Cardiac muscle cell (in vitro differentiated cells and primary cell): Measurements from ENCODE around the gene CDH4. TPM values are rescaled to one million over a fixed set of nuclear protein-coding genes. Genes with fewer than 3 reads are reported as not detected.

Experiments used
- DNase-seq, 2 donors: peaks; one replicate each; pipeline versions ENCODE4 v3.0.0 to v3.0.0-alpha.2; 2010 to 2017; ENCODE audit warnings: low read depth in 1 of 2, low spot score in 1 of 2
- H3K27ac ChIP-seq: fragments of 200-600 bp; sonication (generic); 2 replicates; pipeline ENCODE4 v1.5.1; 2016
- H3K27me3 ChIP-seq: fragments of 200-600 bp; sonication (generic); 2 replicates; pipeline ENCODE4 v1.6.0; 2016; ENCODE audit warnings: control low read depth
- H3K36me3 ChIP-seq: fragments of 200-600 bp; sonication (generic); 2 replicates; pipeline ENCODE4 v1.5.1; 2016; ENCODE audit warnings: control low read depth
- H3K4me1 ChIP-seq: fragments of 200-600 bp; sonication (generic); 2 replicates; pipeline ENCODE4 v1.8.1; 2017; ENCODE audit warnings: low read depth, mild to moderate bottlenecking, mixed run types
- H3K4me3 ChIP-seq: fragments of 200-600 bp; sonication (generic); 2 replicates; pipeline ENCODE4 v1.5.1; 2016; ENCODE audit warnings: mild to moderate bottlenecking
- H3K9me3 ChIP-seq: fragments of 200-600 bp; sonication (generic); 2 replicates; pipeline ENCODE4 v1.5.1; 2017; ENCODE audit warnings: low read depth, mild to moderate bottlenecking, control low read depth
- polyA plus RNA-seq: library from polyadenylated mRNA; unstranded; fragments of >200 nt; fragmentation: Nextera tagmentation; extraction: Ambion mirVana; gene quantifications from 2 replicates; pipeline ENCODE4 v1.2.1, GENCODE V29; 2016
- total RNA-seq: library from RNA; depleted of rRNA; stranded (reverse); fragments of >200 nt; gene quantifications from 2 replicates; pipeline ENCODE4 v1.2.3, GENCODE V29; 2016
- TF ChIP-seq, protein P1 (sequence below): IDR thresholded peaks from 2 replicates; pipeline ENCODE4 v1.5.1; 2012; ENCODE audit warnings: low read depth, mild to moderate bottlenecking, low read length

CDH4 gene
- total and polyA plus RNA-seq, 2 experiments from 2014 or later = 0.43 to 0.80 TPM

DNA sequence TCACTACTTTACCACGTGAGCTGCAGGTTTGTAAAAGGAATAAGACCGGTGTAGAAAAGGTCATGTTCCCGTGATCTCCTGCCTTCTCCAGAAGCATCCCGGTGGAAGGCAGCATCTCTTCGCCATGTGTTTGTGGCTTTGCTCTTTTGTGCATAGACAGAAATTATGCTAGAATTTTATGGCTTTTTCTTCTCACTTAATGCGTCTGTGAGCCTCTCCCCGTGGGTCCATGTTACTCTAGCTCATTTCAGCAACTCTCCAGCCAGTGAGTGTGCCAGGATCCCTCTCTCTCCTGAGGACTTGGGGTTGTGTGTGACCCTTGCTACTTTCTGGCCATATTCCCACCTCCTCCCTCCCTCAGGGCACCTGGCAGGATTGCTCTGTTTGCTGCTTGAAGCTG is 289.5 kb downstream of the CDH4 start:
- Histone ChIP-seq H3K4me1 (no peaks in the 10 kb centered on the region), H3K27ac (no peak overlapping the region), H3K4me3 (no peak overlapping the region), H3K36me3 (no peaks in the 10 kb centered on the region), H3K27me3 (no peaks in the 10 kb centered on the region), H3K9me3 (no peaks in the 10 kb centered on the region)
- TF ChIP-seq, protein P1, sequence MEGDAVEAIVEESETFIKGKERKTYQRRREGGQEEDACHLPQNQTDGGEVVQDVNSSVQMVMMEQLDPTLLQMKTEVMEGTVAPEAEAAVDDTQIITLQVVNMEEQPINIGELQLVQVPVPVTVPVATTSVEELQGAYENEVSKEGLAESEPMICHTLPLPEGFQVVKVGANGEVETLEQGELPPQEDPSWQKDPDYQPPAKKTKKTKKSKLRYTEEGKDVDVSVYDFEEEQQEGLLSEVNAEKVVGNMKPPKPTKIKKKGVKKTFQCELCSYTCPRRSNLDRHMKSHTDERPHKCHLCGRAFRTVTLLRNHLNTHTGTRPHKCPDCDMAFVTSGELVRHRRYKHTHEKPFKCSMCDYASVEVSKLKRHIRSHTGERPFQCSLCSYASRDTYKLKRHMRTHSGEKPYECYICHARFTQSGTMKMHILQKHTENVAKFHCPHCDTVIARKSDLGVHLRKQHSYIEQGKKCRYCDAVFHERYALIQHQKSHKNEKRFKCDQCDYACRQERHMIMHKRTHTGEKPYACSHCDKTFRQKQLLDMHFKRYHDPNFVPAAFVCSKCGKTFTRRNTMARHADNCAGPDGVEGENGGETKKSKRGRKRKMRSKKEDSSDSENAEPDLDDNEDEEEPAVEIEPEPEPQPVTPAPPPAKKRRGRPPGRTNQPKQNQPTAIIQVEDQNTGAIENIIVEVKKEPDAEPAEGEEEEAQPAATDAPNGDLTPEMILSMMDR = no peak
- DNase-seq = no peak

DNA sequence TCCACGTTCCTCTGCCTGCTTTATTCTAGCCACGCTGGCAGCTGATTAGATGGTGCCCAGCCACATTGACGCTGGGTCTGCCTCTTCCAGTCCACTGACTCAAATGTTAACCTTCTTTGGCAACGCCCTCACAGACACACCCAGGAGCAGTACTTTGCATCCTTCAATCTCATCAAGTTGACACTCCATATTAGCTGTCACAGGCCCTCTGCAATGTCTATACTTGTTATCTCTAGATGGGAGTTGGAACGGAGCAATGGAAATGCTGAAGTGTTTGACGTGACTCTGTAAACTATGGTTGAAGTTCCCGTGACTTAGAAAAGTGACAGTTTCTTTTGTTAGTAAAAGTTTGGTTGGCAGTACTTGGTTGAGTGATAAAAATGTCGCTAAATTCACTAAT is 291.0 kb downstream of the CDH4 start:
- Histone ChIP-seq H3K4me3 (no peak overlapping the region), H3K4me1 (no peaks in the 10 kb centered on the region), H3K36me3 (no peaks in the 10 kb centered on the region), H3K9me3 (no peaks in the 10 kb centered on the region), H3K27me3 (no peaks in the 10 kb centered on the region), H3K27ac (no peak overlapping the region)
- TF ChIP-seq, protein P1 = no peak
- no peak for DNase-seq

DNA sequence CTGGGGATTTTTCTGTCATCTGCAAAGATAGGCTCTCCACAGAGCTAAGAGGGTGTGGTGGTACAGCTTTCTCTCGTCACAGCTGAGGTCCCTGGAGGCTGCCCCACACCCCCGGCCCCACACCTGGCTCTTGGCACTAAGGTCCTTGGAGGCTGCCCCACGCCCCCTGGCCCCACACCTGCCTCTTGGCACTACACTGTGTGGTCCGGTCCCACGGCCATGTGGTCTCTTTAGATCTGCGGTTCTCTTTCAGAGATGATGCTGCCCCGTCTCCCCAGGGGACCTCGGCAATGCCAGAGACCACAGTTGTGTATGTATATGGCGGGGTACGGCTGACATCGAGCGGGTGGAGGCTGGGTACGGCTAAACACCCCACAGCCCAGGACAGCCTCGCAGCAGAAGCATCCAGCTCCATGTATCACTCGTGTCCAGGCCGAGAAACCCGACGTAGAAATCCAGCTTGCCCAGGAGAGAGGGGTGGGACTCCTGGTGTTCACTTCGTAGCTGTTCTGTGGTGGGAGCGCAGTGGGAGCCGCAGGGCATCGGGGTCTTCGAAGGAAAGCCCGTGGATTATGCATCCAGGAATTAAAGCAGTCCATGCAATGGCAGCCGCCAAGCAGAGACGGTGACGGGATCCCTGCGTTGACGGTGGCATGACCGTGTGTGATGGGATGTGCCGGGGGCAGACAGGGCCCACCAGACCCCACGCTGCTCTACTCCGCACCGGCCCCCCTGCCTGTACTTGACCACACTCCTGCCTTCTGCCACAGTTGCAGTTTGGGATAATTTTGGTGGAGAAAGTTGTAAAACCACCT is 292.1 kb downstream of the CDH4 start:
- no peak overlapping the region for H3K27ac ChIP-seq
- H3K4me1 ChIP-seq = no peaks in the 10 kb centered on the region
- no peak for DNase-seq
- TF ChIP-seq, protein P1 = no peak
- H3K4me3 ChIP-seq = no peak overlapping the region
- no peaks in the 10 kb centered on the region for H3K9me3 ChIP-seq
- no peaks in the 10 kb centered on the region for H3K27me3 ChIP-seq
- H3K36me3 ChIP-seq = no peaks in the 10 kb centered on the region

DNA sequence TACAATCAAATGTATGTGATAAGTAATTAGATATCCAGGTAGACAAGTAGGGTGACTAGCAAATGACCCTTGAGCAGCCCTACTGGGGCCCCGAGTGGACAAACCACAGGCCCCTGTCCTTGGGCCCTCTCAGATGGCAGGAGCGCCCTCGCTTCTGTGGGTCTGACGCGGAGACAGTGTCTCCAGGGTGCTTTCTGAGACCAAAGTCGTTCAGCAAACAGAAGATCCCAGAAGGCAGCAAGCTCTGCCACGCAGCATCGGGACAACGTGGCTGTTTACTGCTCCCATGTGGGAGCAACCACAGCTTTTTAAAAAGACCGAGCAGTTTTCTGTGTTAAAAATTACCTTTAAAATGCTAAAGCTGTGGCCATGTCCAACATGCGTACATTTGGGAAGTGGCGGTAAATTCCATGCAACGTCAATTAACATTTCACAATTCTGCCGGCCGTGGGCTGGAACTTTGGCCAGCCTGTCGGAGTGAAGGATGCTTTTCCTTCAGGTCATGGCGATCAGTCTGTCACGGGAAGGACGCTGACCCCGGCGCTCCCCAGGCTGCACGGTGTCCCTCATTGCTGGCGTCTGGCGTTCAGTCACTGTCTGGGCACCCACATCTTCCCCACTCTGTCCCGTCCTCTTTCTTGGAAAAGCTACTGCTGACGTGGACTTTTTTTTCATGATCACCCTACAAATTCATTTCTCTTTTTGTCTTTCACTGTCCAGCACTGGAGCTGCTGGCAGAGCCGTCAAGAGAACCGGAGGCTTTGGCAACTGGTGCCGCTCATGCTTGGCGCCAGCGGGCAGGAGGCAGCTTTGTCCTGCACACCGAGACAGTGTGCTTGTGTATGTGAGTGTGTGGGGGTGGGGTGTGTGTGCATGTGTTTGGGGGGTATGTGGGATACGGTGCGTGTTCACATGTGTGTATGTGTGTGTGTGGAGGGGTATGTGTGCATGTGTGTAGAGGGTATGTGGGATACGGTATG is 293.1 kb downstream of the CDH4 start:
- TF ChIP-seq, protein P1 = no peak
- no peaks in the 10 kb centered on the region for H3K9me3 ChIP-seq
- DNase-seq = no peak
- H3K27me3 ChIP-seq = no peaks in the 10 kb centered on the region
- no peaks in the 10 kb centered on the region for H3K36me3 ChIP-seq
- no peak overlapping the region for H3K4me3 ChIP-seq
- no peaks in the 10 kb centered on the region for H3K4me1 ChIP-seq
- no peak overlapping the region for H3K27ac ChIP-seq

DNA sequence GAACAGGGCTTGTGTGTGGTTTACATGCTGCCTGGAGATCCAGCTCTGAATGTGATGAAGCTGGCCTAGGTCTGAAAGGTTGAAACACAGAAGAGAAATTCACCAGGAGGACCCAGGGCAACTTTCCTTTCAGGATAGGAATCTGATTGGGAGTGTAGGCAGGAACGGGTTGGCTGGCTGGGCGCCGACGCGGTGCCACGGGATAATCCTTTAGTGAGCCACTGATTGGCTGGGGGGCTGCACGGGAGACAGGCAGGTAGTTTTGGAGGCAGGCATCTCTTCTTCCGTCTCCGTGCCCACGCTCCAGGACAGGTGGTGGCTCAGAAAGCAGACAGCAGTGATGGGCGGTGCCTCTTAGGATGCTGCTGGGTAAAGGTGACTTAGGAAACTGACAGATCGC is 294.6 kb downstream of the CDH4 start:
- H3K27ac ChIP-seq = no peak overlapping the region
- TF ChIP-seq, protein P1 = no peak
- H3K36me3 ChIP-seq = no peaks in the 10 kb centered on the region
- H3K27me3 ChIP-seq = no peaks in the 10 kb centered on the region
- H3K4me1 ChIP-seq = no peaks in the 10 kb centered on the region
- H3K4me3 ChIP-seq = no peak overlapping the region
- no peak for DNase-seq
- no peaks in the 10 kb centered on the region for H3K9me3 ChIP-seq
